ENCODE results near the gene RBM6.
"Not testable (repeated sequence)": the region's sequence is repeated elsewhere in the genome, so short reads cannot be mapped to it uniquely, and the experiment has no call there.

Gene RBM6

GRCh38 chr3:49998326-49998725 is 58.4 kb downstream of the RBM6 start:
- Histone ChIP-seq H3K4me3 (ENCODE audit: low read length) (no peak overlapping the region), H3K27me3 (ENCODE audit: insufficient read depth, low read length) (no peaks in the 10 kb centered on the region), H3K36me3 (ENCODE audit: insufficient read depth, low read depth, low read length) (peaks cover 25% of the 10 kb centered on the region; the same call in 1 of the 2 replicates), H3K9me3 (ENCODE audit: insufficient read depth, low read depth, low read length) (no peaks in the 10 kb centered on the region), H3K9ac (ENCODE audit: low read depth, low read length) (no peak overlapping the region), H3K27ac (ENCODE audit: low read length) (no peak overlapping the region), H3K4me1 (ENCODE audit: insufficient read depth, low read length) (peaks cover under 1% of the 10 kb centered on the region)

GRCh38 chr3:50001511-50001910 is 61.6 kb downstream of the RBM6 start:
- Histone ChIP-seq H3K9me3 (ENCODE audit: insufficient read depth, low read depth, low read length) (no peaks in the 10 kb centered on the region), H3K27ac (ENCODE audit: low read length) (no peak overlapping the region), H3K4me1 (ENCODE audit: insufficient read depth, low read length) (peaks cover 8% of the 10 kb centered on the region), H3K36me3 (ENCODE audit: insufficient read depth, low read depth, low read length) (peaks cover 35% of the 10 kb centered on the region), H3K9ac (ENCODE audit: low read depth, low read length) (no peak overlapping the region), H3K4me3 (ENCODE audit: low read length) (no peak overlapping the region), H3K27me3 (ENCODE audit: insufficient read depth, low read length) (no peaks in the 10 kb centered on the region)

GRCh38 chr3:50003216-50003615 is 63.3 kb downstream of the RBM6 start:
- H3K27ac ChIP-seq (ENCODE audit: low read length): no peak overlapping the region
- H3K4me3 ChIP-seq (ENCODE audit: low read length): no peak overlapping the region
- H3K4me1 ChIP-seq (ENCODE audit: insufficient read depth, low read length): peaks cover 8% of the 10 kb centered on the region
- peaks cover 35% of the 10 kb centered on the region for H3K36me3 ChIP-seq (ENCODE audit: insufficient read depth, low read depth, low read length)
- no peaks in the 10 kb centered on the region for H3K27me3 ChIP-seq (ENCODE audit: insufficient read depth, low read length)
- H3K9me3 ChIP-seq (ENCODE audit: insufficient read depth, low read depth, low read length): no peaks in the 10 kb centered on the region
- H3K9ac ChIP-seq (ENCODE audit: low read depth, low read length): no peak overlapping the region

- Histone ChIP-seq H3K9ac (ENCODE audit: low read depth, low read length) (no peak overlapping the region), H3K36me3 (ENCODE audit: insufficient read depth, low read depth, low read length) (peaks cover 35% of the 10 kb centered on the region), H3K4me3 (ENCODE audit: low read length) (no peak overlapping the region), H3K9me3 (ENCODE audit: insufficient read depth, low read depth, low read length) (no peaks in the 10 kb centered on the region), H3K27ac (ENCODE audit: low read length) (no peak overlapping the region), H3K27me3 (ENCODE audit: insufficient read depth, low read length) (no peaks in the 10 kb centered on the region), H3K4me1 (ENCODE audit: insufficient read depth, low read length) (peaks cover 8% of the 10 kb centered on the region; the same call in 1 of the 2 replicates)
Measured at GRCh38 chr3:50003824-50004223, 63.9 kb downstream of the RBM6 start.

- H3K4me3 ChIP-seq (ENCODE audit: low read length): no peak overlapping the region
- H3K27me3 ChIP-seq (ENCODE audit: insufficient read depth, low read length): no peaks in the 10 kb centered on the region
- peaks cover 1% of the 10 kb centered on the region; the same call in 1 of the 2 replicates for H3K4me1 ChIP-seq (ENCODE audit: insufficient read depth, low read length)
- H3K9me3 ChIP-seq (ENCODE audit: insufficient read depth, low read depth, low read length): no peaks in the 10 kb centered on the region
- H3K27ac ChIP-seq (ENCODE audit: low read length): no peak overlapping the region
- H3K36me3 ChIP-seq (ENCODE audit: insufficient read depth, low read depth, low read length): peaks cover 10% of the 10 kb centered on the region
- H3K9ac ChIP-seq (ENCODE audit: low read depth, low read length): no peak overlapping the region
Measured at GRCh38 chr3:50008931-50009330, 69.0 kb downstream of the RBM6 start.

GRCh38 chr3:50010959-50011358 is 71.0 kb downstream of the RBM6 start:
- H3K36me3 ChIP-seq (ENCODE audit: insufficient read depth, low read depth, low read length): peaks cover 4% of the 10 kb centered on the region; the same call in 1 of the 2 replicates

GRCh38 chr3:50015918-50016317 is 76.0 kb downstream of the RBM6 start:
- peaks cover 13% of the 10 kb centered on the region for H3K36me3 ChIP-seq (ENCODE audit: insufficient read depth, low read depth, low read length)

More at GRCh38 chr3:50010959-50011358, 71.0 kb downstream of the RBM6 start:
- Histone ChIP-seq H3K9me3 (ENCODE audit: insufficient read depth, low read depth, low read length) (no peaks in the 10 kb centered on the region), H3K4me1 (ENCODE audit: insufficient read depth, low read length) (no peaks in the 10 kb centered on the region), H3K27me3 (ENCODE audit: insufficient read depth, low read length) (no peaks in the 10 kb centered on the region), H3K9ac (ENCODE audit: low read depth, low read length) (no peak overlapping the region), H3K4me3 (ENCODE audit: low read length) (no peak overlapping the region), H3K27ac (ENCODE audit: low read length) (no peak overlapping the region)

GRCh38 chr3:50028346-50028745 is 88.4 kb downstream of the RBM6 start:
- H3K27me3 ChIP-seq (ENCODE audit: insufficient read depth, low read length): no peaks in the 10 kb centered on the region
- no peaks in the 10 kb centered on the region for H3K36me3 ChIP-seq (ENCODE audit: insufficient read depth, low read depth, low read length)
- H3K9me3 ChIP-seq (ENCODE audit: insufficient read depth, low read depth, low read length): no peaks in the 10 kb centered on the region
- H3K27ac ChIP-seq (ENCODE audit: low read length): no peak overlapping the region
- H3K4me3 ChIP-seq (ENCODE audit: low read length): no peak overlapping the region
- H3K9ac ChIP-seq (ENCODE audit: low read depth, low read length): no peak overlapping the region
- H3K4me1 ChIP-seq (ENCODE audit: insufficient read depth, low read length): 0 out of 2 replicates have a peak, but pooled peaks cover 5% of the 10 kb centered on the region

More at GRCh38 chr3:50015918-50016317, 76.0 kb downstream of the RBM6 start:
- Histone ChIP-seq H3K4me1 (ENCODE audit: insufficient read depth, low read length) (no peaks in the 10 kb centered on the region), H3K4me3 (ENCODE audit: low read length) (no peak overlapping the region), H3K27ac (ENCODE audit: low read length) (no peak overlapping the region), H3K9me3 (ENCODE audit: insufficient read depth, low read depth, low read length) (no peaks in the 10 kb centered on the region), H3K27me3 (ENCODE audit: insufficient read depth, low read length) (no peaks in the 10 kb centered on the region), H3K9ac (ENCODE audit: low read depth, low read length) (no peak overlapping the region)

- not testable (repeated sequence) for H3K9ac ChIP-seq (ENCODE audit: low read depth, low read length); H3K4me1 ChIP-seq (ENCODE audit: insufficient read depth, low read length); H3K9me3 ChIP-seq (ENCODE audit: insufficient read depth, low read depth, low read length); H3K27ac ChIP-seq (ENCODE audit: low read length); H3K4me3 ChIP-seq (ENCODE audit: low read length); H3K27me3 ChIP-seq (ENCODE audit: insufficient read depth, low read length); H3K36me3 ChIP-seq (ENCODE audit: insufficient read depth, low read depth, low read length)
Measured at GRCh38 chr3:50031201-50031600, 91.3 kb downstream of the RBM6 start.

- Histone ChIP-seq H3K4me3 (ENCODE audit: low read length) (no peak overlapping the region), H3K9ac (ENCODE audit: low read depth, low read length) (no peak overlapping the region), H3K27ac (ENCODE audit: low read length) (no peak overlapping the region), H3K9me3 (ENCODE audit: insufficient read depth, low read depth, low read length) (no peaks in the 10 kb centered on the region), H3K36me3 (ENCODE audit: insufficient read depth, low read depth, low read length) (peaks cover 23% of the 10 kb centered on the region), H3K27me3 (ENCODE audit: insufficient read depth, low read length) (no peaks in the 10 kb centered on the region), H3K4me1 (ENCODE audit: insufficient read depth, low read length) (no peaks in the 10 kb centered on the region)
Measured at GRCh38 chr3:50044976-50045375, 105.0 kb downstream of the RBM6 start.

- peaks cover 41% of the 10 kb centered on the region for H3K36me3 ChIP-seq (ENCODE audit: insufficient read depth, low read depth, low read length)
- H3K9me3 ChIP-seq (ENCODE audit: insufficient read depth, low read depth, low read length): no peaks in the 10 kb centered on the region
- H3K4me3 ChIP-seq (ENCODE audit: low read length): no peak overlapping the region
- H3K4me1 ChIP-seq (ENCODE audit: insufficient read depth, low read length): no peaks in the 10 kb centered on the region
- no peak overlapping the region for H3K27ac ChIP-seq (ENCODE audit: low read length)
- H3K27me3 ChIP-seq (ENCODE audit: insufficient read depth, low read length): no peaks in the 10 kb centered on the region
- no peak overlapping the region for H3K9ac ChIP-seq (ENCODE audit: low read depth, low read length)
Measured at GRCh38 chr3:50047426-50047825, 107.5 kb downstream of the RBM6 start.

GRCh38 chr3:50050361-50050760 is 110.4 kb downstream of the RBM6 start:
- no peaks in the 10 kb centered on the region for H3K27me3 ChIP-seq (ENCODE audit: insufficient read depth, low read length)
- no peak overlapping the region for H3K27ac ChIP-seq (ENCODE audit: low read length)
- peaks cover 62% of the 10 kb centered on the region for H3K36me3 ChIP-seq (ENCODE audit: insufficient read depth, low read depth, low read length)
- H3K4me1 ChIP-seq (ENCODE audit: insufficient read depth, low read length): no peaks in the 10 kb centered on the region
- no peak overlapping the region for H3K9ac ChIP-seq (ENCODE audit: low read depth, low read length)
- no peak overlapping the region for H3K4me3 ChIP-seq (ENCODE audit: low read length)
- no peaks in the 10 kb centered on the region for H3K9me3 ChIP-seq (ENCODE audit: insufficient read depth, low read depth, low read length)

All from iPS-20b (cell line).